HG02588 (cell line): ENCODE measurements around the gene AAMP.
"Not testable (repeated sequence)": the region's sequence is repeated elsewhere in the genome, so short reads cannot be mapped to it uniquely, and the experiment has no call there.

Experiments used
- ATAC-seq: cut with Tn5 transposase; IDR thresholded peaks from one replicate; pipeline ENCODE4 v1.9.1; 2021; ENCODE audit warnings: mild to moderate bottlenecking, moderate library complexity; ENCODE audit not compliant: unreplicated experiment

Gene AAMP

GRCh38 chr2:218275371-218276072 lies 5.6 kb upstream of the AAMP start:
- no peak for ATAC-seq

GRCh38 chr2:218274586-218274985 lies 4.6 kb upstream of the AAMP start:
- no peak for ATAC-seq

DNA sequence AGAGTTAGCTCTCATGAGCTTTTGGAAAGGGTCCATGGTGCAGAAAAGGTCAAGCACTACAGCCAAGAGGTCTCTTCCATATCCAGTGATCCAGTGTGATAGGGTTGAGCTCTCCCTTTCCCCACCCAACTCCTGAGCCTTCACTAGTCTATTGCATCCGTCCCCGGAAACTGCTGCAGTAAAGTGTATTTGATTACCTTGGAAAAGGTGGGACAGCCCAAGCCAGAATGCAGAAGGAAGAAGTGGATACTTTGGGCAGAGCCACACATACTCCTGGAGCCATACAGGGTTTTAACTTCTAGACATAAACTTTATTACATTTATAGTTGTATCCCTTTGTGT lies 3.9 kb upstream of the AAMP start:
- no peak for ATAC-seq

GRCh38 chr2:218273214-218273907 lies 3.4 kb upstream of the AAMP start:
- ATAC-seq: not testable (repeated sequence)

- peak; percentile 21 for ATAC-seq
Observed at GRCh38 chr2:218272531-218273212, 2.7 kb upstream of the AAMP start.

DNA sequence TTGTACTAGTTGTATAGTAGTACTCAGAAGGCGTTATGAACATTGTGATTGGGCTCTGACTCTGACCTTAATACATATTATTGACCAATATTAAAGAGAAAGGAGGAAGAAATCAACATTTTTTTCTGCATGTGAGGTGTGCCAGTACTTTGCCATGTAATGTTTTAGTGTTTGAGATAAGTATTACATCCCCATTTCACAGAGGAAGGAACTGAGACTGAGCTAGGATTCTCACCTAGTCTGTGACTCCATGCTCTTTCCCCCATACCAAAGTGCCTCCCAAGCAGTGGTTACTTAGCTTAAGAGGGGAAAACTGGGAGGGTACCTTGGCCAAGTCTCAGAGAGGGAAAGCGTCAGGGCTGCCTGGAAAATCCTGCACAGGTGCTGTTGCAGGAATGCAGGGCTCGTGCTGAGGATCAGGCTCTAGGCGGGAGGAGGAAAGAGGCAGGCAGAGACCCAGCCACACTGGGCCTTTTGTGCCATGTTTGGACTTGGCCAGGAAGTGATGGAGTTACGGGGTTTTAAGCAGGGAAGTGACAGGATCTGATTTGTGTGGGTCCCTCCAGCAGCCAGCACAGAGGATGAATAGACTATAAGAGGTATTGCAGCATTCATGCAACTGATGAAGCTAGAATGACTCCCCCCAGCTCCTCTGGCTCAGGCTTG lies 2.1 kb upstream of the AAMP start:
- ATAC-seq: no peak

GRCh38 chr2:218271487-218271797 lies 1.5 kb upstream of the AAMP start:
- no peak for ATAC-seq

- no peak for ATAC-seq
Observed at GRCh38 chr2:218270721-218271486, 967 bp upstream of the AAMP start.

GRCh38 chr2:218267259-218267658 lies 2.7 kb downstream of the AAMP start:
- no peak for ATAC-seq

DNA sequence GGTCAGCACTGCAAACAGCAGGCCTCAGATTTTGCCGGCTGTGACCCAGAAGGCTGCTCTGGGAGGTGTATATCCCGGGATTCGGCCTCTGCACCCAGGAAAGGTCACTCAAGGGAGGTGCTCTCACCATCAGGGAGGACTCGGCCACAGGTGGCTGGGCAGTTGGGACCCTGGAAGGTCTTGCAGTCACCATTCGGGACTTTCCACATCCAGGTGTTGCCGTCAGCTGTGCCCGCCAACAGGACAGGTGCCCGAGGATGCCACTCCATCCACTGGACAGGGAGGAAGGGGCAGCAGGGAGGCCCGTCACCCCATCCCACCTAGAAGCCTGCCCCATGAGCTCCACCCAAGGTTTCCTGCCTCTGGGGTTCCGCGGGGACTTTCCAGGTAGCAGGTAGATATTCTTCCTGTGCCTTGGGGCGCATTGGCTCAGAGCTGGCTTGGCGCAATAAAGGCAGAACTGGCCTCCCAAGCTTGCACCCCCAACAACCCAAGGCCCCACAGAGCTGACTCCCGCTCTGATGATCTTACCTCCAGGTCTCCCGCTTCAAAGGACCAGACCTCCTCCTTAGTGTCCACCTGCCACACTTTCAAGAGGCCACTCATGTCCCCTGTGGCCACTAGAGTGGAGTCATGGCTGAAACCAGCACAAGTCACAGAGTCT lies 3.5 kb downstream of the AAMP start:
- no peak for ATAC-seq

DNA sequence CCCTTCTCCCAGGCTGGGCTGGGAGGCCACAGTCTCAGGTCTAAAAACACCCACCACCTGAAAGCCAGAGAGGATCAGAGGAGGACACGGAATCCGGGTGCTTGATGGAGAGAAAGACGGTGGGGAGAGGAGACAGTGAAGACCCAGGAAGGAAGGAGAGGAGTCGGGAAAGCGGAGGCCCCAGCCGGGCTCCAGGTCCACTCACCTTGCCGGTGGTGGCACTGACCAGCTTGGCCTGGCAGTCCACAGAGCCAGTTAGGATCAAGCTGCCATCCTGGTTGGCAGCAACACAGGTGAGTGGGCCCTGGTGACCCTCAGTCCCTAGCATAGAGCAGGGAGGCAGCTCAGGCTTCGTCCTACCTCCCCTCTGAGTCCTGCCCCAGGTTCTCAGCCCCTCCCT lies 4.3 kb downstream of the AAMP start:
- ATAC-seq: no peak

DNA sequence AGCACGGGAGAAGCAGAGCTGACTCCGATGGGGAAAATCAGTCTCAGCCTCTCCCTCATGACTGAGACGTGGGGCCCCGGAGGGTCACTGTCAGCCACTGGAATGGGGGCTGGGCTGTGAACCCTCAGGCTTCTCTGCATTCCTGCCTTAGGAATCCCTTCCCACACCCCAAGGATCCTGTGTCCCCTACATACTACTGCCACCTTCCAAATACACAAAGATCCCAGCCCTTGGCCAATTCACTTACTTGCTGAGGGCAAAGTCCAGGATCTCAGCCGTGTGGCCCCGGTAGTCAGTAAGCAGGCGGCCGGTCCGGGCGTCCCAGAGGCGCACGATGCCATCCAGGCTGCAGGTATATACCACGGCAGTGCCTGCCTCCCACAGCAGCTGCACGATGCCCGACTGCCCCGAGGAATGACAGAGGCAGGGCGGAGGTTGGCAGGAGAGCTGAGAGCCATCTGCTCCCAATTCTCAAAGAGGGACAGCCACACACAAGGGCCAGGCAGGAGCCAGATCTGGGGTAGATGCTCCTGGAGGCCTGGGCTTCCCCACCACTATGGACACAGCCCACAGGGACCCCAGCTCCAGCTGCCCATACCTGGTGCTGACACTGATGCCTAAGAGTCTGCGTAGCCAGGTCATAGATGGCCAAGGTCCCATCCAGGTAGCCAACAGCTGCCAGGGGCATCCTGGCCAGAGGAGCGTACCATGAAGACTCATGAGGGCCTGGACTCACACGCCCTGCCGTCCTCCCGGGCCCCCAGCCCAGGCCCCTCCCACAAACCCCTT lies 5.0 kb downstream of the AAMP start:
- no peak for ATAC-seq

- ATAC-seq: no peak
Observed at GRCh38 chr2:218263817-218264641, 5.9 kb downstream of the AAMP start.

DNA sequence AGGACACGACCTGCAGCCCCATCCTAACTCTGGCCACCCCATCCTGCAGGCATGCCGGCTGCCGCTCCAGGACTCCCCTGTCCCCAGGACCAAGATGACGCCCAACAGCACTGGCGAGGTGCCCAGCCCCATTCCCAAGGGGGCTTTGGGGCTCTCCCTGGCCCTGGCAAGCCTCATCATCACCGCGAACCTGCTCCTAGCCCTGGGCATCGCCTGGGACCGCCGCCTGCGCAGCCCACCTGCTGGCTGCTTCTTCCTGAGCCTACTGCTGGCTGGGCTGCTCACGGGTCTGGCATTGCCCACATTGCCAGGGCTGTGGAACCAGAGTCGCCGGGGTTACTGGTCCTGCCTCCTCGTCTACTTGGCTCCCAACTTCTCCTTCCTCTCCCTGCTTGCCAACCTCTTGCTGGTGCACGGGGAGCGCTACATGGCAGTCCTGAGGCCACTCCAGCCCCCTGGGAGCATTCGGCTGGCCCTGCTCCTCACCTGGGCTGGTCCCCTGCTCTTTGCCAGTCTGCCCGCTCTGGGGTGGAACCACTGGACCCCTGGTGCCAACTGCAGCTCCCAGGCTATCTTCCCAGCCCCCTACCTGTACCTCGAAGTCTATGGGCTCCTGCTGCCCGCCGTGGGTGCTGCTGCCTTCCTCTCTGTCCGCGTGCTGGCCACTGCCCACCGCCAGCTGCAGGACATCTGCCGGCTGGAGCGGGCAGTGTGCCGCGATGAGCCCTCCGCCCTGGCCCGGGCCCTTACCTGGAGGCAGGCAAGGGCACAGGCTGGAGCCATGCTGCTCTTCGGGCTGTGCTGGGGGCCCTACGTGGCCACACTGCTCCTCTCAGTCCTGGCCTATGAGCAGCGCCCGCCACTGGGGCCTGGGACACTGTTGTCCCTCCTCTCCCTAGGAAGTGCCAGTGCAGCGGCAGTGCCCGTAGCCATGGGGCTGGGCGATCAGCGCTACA lies 7.0 kb downstream of the AAMP start:
- no peak for ATAC-seq

DNA sequence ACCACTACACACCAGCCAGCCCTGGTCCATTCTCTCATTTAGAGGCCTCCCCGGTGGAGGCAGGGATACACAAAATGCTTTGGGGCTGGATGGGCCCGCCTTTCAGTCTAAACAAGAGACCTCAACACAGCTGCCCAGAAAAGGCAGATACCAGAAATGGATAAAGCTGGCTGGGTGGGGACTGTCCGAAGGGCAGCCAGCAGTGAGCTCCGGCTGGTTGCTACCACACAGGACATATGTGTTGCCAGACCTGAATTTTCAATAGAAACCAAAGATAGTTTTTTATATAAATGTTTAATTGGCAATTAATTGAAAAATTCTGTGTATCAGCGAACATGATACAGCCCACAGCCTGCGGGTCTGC lies 7.7 kb downstream of the AAMP start:
- ATAC-seq: no peak

GRCh38 chr2:218261423-218262236 lies 8.3 kb downstream of the AAMP start:
- no peak for ATAC-seq
